ENCODE data around the gene GRIA4.

Gene GRIA4

DNA sequence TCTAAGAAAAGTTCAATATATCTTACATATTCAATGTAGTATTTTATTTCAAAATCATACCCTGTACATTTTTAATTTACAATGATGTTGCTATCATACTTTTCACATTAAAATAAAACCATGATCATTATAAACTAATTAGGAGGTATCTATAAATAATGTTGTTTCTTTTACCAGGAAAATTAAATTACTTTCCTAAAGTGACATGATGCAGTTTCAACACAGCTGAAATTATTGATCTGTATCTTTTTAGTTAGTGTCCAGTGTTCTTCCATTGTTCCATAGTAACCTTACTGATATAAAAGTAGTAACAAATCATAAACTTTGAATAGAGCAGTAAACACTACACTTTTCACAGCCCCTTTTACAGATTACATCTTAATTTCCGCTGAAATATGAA, 29.7 kb downstream of the GRIA4 start:
- DNase-seq: no peak

GRCh38 chr11:105641433-105641832, 31.6 kb downstream of the GRIA4 start:
- DNase-seq: no peak

DNA sequence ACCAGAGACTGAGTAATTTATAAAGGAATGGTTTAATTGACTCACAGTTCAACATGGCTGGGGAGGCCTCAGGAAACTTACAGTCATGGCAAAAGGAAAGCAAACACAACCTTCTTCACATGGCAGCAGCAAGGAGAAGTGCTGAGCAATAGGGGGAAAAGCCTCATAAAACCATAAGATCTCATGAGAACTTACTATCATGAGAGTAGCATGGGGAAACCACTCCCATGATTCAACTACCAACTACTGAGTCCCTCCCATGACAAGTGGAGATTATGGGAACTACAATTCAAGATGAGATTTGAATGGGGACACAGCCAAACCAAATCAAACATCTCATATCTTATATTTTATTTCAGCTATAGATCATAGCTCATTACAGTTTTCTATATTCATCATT, 33.0 kb downstream of the GRIA4 start:
- no peak for DNase-seq

- DNase-seq: no peak
These were observed 35.1 kb downstream of the GRIA4 start for GRCh38 chr11:105644839-105645573.

DNA sequence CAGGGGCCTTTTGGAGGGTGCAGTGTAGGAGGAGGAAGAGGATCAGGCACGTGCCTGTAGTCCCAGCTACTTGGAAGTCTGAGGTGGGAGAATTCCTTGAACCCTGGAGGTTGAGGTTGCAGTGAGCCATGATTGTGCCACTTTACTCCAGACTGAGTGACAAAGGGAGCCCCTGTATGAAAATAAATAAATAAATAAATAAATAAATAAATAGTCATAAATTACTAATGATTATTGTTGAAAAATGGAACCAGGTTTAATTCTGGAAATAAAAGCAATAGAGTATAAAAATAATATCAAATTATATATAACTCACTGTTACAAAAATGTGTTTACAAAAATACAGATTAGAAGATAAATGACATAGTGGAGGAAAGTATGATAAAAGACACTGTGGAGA, 37.9 kb downstream of the GRIA4 start:
- no peak for DNase-seq

GRCh38 chr11:105648762-105649161, 38.9 kb downstream of the GRIA4 start:
- no peak for DNase-seq

GRCh38 chr11:105665281-105665680, 55.4 kb downstream of the GRIA4 start:
- no peak for DNase-seq

GRCh38 chr11:105667441-105667840, 57.6 kb downstream of the GRIA4 start:
- no peak for DNase-seq

DNA sequence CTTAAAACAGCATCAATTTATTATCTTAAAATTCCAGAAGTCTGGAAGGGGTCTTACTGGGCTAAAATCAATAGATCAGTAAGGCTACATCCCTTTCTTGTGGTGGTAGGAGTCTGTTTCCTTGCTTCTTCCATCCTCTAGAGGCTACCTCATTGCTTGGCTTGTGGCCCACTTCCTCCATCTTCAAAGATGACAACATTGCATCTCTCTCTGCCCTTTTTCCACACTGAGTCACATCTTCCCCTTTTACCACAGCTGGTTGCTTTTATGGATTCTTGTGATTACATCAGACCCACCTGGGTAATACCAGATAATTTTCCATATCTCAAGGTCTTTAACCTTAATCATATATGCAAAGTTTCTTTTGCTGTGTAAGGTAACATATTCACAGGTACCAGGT, 60.9 kb downstream of the GRIA4 start:
- no peak for DNase-seq

DNA sequence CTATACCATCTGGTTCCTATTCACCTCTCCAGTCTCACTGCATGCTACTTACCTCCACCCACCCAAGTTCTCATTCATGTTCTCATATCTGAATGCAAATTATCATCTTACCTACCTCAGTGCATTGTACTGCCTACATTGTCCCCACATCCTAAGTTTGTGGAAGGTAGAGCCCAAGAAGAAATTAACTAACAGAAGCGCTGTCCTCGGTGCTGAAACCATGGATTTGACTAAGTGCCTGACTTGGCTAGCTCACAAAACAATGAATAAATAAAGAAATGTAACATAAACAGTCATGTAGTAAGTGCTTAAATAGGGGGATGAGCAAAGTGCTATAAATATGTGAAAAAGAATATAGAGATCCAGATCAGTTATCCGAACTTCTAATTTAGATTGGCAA, 63.2 kb downstream of the GRIA4 start:
- no peak for DNase-seq

GRCh38 chr11:105689631-105690030, 79.8 kb downstream of the GRIA4 start:
- no peak for DNase-seq

DNA sequence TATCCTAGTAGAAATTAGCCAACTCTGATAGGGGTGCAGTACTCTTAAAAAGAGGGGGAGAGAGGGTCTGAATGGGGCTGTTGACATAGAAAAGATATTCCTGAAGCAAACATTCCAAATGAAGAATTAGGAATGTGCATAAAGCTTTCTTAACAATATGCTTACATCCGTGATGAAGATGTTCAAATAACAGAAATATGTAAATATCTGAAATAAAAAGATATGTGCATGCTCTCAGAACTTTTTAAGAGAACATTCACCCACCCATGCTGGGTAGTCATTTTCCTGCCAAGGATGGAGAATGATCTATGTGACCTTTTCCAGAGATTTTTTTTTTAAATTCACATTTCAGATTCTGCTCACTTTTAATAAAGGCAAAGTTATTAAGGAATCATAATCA, 80.6 kb downstream of the GRIA4 start:
- DNase-seq: no peak

GRCh38 chr11:105693075-105693759, 83.3 kb downstream of the GRIA4 start:
- no peak for DNase-seq

DNA sequence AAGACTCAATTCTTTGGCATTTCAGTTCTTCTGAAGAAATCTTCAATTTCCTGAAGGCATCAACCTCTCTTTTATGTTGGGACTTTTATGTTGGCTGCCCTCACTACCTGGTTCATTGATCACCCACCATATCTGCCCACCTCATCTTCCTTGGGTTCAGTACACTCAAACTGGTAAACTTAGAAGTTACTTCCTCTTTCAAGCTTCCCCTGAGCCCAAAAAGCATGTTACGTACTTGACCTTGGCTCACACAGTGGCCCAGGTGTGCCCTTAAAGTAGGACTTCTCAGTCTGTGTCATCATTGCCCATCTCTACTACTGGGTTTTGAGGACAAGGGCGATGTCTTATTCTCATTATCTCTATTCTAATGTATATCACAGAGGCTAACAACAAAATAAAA, 86.1 kb downstream of the GRIA4 start:
- DNase-seq: no peak

DNA sequence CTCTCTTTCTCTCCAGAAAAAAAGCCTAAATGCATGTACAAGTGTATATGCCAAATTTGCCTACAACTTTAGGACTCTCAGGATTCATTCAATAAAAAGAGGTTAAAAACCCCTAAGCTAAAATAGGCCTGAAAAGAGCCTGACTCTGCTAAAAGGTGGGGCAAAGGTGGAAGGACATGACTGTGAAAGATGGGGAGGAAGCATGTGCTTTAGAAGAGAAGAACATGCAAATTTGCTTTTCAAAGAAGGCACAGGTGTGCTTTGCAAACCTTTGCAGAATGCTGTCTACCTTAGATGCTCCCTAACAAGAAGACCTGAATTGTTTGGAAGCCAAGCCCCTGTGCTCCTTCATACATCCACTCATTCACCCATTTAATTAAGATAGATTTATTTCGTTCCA, 87.4 kb downstream of the GRIA4 start:
- DNase-seq: no peak

DNA sequence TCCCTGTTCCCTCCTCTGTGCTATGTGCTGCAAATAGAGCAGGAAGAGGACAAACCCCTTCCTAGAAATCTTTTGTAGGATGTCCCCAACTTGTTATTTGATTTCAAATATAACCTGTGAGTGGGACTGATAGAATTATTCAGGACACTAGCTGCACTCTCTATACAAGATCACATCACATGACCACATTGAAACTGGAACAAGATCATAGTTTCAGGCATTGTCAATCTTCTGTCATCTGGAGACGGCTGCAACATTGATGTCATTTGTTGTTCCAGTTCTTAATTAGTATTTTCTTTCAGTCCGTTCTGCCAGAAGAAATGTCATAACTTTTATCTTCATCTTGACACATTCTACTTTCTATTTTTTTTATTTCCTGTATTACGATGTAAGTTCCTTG, 89.3 kb downstream of the GRIA4 start:
- no peak for DNase-seq

- no peak for DNase-seq
These were observed 90.4 kb downstream of the GRIA4 start for GRCh38 chr11:105700271-105700670.

DNA sequence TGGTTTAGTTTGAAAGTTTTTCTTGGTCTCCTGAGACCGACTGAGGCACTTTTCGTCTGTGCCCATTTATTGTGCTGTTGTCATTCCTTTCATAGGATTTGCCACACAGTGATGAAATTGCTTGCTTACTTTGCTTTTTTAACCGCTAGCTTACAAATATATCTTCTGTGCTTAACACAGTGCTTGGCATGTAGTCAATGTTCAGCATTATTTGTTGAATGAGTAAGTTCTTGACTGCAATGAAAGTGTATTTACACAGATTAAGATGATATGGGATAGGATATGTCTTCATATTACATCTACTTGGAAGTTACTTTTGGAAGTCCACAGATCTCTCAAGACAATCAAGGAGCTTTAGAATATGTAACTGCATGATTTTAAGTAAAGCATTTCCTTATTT, 91.2 kb downstream of the GRIA4 start:
- DNase-seq: no peak

- DNase-seq: no peak
These were observed 96.1 kb downstream of the GRIA4 start for GRCh38 chr11:105705786-105706530.

- DNase-seq: no peak
These were observed 103.2 kb downstream of the GRIA4 start for GRCh38 chr11:105713106-105713505.

GRCh38 chr11:105713696-105714095, 103.8 kb downstream of the GRIA4 start:
- DNase-seq: no peak

DNA sequence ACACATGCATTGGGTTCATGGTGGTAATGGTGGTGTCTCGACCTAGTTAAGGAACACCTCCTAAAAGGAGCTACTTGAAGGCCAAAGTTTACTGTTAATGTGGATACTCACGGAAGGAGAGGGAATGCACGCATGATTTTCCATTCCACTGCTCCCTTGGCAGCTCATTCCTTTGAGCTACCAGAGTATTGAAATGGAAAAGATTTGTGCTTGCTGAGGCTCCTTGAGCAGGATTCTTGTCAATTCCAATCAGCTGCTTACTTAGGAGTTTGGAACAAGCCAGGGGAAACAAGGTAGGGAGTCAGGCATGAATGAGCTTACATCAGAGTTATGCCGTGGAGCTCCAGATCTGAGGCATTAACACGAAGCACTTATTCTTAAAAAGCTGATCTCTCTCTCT, 108.8 kb downstream of the GRIA4 start:
- no peak for DNase-seq

- DNase-seq: no peak
These were observed 109.4 kb downstream of the GRIA4 start for GRCh38 chr11:105719073-105719822.

All from CD4-positive, alpha-beta T cell treated with Interleukin-12 subunit alpha and Interleukin-12 subunit beta, for 1 hour (primary cell).